DMS53 treated with DMSO at 0.1 percent for 48 hours (cell line): ENCODE measurements around the gene TRIM44.

ENCODE experiments used
- DNase-seq: peaks from one replicate; lab custom pipeline; 2025; ENCODE audit not compliant: unreplicated experiment; lab: John Stamatoyannopoulos, UW

Gene TRIM44, protein sequence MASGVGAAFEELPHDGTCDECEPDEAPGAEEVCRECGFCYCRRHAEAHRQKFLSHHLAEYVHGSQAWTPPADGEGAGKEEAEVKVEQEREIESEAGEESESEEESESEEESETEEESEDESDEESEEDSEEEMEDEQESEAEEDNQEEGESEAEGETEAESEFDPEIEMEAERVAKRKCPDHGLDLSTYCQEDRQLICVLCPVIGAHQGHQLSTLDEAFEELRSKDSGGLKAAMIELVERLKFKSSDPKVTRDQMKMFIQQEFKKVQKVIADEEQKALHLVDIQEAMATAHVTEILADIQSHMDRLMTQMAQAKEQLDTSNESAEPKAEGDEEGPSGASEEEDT

DNA sequence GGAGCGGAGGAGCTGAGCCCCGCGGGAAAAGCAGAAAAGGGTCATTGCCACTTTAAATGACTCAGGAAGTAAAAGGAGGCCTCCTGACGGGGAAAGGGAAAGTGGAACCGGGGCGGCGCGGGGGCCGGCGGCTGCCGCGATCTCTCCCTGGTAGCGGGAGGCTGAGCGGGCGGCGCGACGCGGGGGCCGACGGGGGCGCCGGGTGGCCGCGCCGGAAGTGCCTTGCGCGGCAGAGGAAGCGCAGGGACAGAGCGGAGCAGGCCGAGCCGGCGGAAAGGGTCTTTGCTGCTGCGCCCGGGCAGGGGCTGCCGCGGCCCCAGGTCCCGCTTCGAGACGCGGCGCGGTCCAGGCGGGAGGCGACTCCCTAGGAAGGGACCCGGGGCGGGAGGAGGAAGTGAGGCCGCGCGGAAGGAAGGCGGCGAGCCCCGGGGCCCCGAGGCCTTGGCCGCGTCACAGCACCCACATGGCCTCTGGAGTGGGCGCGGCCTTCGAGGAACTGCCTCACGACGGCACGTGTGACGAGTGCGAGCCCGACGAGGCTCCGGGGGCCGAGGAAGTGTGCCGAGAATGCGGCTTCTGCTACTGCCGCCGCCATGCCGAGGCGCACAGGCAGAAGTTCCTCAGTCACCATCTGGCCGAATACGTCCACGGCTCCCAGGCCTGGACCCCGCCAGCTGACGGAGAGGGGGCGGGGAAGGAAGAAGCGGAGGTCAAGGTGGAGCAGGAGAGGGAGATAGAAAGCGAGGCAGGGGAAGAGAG, at the start of gene TRIM44:
Gene TRIM44, plus strand, starts transcription at position 127 of the 759 bp plus-strand sequence. Its CDS starts 337 bp downstream, at position 464.
- peak; percentile 53 for DNase-seq

DNA sequence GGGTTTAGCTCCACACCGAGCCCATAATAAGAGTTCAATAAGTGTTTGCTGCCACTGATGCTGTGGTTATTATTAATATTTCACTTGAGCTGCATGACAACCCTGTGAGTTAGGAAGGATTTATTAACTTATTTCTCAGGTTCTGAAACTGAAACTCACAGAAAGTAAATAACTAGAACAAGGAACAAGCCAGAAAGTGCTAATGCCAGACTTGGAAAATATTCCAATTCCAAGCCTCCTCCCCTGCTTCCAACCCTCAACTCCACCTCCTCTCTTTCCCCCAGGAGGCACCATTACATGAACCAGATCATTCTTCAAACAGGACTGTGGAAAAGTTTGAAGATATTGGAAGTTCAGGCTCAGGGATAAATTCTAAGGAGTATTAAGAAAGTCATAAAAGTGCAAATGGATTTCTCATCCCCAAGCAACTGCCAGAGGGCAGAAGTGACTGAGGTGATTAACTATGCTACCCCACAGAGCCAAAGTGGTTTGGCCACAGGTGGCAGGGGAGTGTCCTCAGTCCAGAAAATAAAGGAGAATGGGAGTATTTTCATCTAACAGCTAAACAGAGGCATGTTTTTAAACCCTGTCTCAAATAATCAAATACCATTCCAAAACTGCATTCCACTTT, 47.5 kb upstream of the TRIM44 start:
- DNase-seq: no peak

DNA sequence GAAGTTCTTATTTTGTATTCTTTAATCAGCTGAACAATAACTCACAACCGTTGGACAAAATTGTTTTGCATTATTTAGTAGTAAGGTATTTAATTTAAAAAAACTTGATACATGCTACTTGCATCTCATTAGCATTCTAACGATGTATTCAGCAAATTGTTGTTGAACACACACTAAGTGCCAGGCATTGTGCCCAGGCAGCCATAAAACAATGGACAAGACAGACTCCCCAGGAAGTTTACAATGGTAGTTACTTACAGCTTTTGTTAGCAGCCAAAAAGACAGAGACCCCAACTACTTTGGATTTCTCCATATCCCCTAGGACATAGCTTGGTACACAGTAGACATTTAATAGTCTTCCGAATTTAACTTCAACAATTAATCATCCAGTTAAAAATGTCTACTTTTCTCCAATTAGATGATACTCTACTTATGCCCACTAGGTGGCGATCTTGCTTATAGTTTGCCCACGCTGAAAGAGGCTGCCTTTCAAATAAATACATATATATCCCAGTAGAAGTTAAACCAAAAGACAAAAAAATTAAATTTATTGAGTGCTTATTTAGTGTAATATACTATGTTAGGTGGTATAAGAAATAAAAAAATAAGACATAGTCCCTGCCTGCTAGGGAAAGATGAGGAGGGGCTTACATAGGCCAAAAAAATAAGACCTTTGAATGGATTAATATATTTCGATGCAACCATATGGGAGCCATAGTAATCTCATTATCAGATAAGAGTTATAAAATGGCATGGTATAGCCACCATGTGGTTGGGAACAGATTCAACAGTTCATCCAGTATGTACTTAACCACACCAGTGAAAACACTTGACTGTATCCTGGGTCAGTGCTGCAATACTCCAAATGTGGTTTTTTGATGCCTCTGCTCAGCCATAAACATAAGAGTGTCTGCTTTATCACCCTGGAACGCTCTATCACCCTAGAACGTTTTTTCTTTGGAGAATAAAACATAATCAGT, 46.4 kb upstream of the TRIM44 start:
- DNase-seq: peak; percentile 37

DNA sequence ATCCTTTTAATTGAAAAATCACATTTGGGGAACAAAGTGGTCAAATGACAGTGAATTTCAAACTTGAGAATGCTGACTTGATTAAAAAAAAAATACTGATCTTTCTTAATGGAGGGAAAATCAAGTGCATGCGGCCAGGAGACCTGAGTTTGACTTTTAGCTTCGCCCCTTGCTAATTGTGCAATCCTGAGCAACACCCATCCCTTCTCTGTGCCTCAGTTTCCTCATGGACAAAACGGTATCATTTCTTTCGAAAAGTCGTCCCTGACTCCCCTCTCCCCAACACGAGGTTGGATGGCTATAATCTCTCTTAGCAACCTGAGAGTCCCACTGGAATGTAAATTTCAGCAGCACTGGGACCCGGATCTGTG, 45.3 kb upstream of the TRIM44 start:
- no peak for DNase-seq

DNA sequence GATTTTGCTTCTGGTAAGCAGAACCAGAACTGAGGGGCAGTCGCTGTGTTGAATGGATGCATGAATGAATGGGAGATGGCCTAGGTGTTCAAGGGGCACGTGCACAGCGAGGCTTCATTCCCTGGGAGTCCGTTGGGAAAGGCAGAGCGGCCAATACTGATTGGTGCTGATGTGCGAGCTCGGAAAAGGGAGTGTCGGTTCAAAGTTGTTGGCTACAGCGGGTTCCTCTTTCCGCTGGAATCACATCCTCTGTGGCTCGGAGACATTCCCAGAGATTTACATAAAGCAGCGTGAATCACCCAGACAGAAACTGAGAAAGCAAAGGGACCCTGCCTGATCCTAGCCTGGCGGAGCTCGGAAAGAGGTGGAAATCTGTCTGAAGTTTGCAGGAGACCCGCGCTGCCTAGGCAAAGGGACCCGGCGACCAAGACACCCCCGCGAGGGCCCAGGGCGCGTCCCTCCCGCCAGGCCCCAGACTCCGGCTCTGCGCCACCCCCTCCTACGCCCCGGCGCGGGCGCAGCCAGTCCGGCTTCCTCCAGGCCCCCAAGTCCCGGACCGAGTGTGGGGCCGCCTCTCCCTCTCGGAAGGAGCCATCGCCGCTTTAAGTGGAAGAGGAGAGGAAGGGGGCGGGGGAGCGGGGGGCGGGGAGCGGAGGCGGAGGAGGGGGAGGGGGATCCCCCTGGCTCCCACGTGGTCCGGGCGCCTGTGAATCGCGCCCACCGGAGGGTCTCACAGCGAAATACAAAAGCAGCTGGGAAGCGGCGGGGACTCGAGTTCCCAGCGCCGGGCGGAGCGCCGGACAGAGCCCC, 44.7 kb upstream of the TRIM44 start, which contains the start of gene FJX1:
Gene FJX1, plus strand, starts transcription at position 774 of the 810 bp plus-strand sequence. CDS start 177 bp downstream, outside the sequence.
- peak; percentile 13 for DNase-seq

DNA sequence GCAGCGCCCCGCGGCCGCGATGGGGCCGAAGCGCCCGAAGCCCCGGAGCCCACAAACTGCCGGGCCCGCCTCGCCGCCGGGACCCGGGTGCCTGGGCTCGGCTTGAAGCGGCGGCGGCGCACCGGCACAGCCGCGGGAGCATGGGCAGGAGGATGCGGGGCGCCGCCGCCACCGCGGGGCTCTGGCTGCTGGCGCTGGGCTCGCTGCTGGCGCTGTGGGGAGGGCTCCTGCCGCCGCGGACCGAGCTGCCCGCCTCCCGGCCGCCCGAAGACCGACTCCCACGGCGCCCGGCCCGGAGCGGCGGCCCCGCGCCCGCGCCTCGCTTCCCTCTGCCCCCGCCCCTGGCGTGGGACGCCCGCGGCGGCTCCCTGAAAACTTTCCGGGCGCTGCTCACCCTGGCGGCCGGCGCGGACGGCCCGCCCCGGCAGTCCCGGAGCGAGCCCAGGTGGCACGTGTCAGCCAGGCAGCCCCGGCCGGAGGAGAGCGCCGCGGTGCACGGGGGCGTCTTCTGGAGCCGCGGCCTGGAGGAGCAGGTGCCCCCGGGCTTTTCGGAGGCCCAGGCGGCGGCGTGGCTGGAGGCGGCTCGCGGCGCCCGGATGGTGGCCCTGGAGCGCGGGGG, 44.0 kb upstream of the TRIM44 start:
- DNase-seq: no peak

DNA sequence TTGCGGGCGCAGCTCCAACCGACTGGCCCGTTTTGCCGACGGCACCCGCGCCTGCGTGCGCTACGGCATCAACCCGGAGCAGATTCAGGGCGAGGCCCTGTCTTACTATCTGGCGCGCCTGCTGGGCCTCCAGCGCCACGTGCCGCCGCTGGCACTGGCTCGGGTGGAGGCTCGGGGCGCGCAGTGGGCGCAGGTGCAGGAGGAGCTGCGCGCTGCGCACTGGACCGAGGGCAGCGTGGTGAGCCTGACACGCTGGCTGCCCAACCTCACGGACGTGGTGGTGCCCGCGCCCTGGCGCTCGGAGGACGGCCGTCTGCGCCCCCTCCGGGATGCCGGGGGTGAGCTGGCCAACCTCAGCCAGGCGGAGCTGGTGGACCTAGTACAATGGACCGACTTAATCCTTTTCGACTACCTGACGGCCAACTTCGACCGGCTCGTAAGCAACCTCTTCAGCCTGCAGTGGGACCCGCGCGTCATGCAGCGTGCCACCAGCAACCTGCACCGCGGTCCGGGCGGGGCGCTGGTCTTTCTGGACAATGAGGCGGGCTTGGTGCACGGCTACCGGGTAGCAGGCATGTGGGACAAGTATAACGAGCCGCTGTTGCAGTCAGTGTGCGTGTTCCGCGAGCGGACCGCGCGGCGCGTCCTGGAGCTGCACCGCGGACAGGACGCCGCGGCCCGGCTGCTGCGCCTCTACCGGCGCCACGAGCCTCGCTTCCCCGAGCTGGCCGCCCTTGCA, 43.3 kb upstream of the TRIM44 start:
- peak; percentile 20 for DNase-seq

DNA sequence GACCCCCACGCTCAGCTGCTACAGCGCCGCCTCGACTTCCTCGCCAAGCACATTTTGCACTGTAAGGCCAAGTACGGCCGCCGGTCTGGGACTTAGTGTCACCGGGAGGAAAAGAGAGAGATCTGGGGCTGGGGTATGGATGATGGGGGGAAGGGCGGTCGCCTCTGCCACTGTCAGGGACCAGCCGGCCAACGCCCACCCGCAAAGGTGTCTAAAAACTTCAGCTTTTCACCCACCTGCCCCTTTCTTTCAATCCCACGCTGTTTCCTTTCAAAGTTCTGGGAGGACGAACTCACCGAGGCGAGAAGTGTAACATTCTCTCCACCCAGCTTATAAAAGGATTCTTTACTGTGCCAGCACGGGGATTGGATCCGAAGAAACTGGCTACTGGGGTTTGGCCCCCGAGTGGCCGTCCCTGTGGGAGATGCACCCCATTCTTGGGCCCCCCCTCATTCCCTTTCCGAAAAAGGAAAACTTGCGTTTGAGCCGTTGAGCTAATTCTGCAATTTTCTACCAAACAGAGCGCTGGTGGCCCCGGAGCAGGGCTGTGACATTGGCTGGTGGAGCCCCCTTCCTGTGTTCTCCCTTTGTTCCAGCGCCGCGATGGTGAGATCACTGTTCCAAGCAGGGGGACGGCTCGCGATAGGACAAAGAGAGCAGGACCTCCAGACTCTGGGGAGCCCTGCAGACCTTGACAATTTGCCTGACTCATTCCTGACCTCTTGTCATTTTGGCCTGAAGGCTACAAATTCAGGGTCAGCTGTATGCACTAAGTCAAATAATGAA, 42.5 kb upstream of the TRIM44 start:
- peak; percentile 1 for DNase-seq

DNA sequence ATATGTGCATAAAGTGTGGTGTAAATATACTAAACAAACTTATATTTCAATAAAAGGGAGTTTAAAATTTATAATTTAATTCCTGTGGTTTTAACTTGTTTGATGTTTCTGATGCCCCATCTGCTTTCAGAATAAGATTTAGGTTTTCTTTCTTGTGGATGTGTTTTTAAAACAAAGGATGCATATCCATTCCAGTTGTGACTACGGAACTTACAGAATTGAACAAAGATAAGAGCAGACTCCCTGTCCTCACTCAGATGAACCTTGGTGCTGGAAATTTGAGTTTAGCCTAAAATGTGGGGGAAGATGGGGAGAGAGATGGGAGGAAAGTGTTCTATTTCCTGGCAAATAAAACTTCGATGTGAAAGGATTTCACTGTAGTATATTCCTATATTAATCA, 41.8 kb upstream of the TRIM44 start:
- no peak for DNase-seq

DNA sequence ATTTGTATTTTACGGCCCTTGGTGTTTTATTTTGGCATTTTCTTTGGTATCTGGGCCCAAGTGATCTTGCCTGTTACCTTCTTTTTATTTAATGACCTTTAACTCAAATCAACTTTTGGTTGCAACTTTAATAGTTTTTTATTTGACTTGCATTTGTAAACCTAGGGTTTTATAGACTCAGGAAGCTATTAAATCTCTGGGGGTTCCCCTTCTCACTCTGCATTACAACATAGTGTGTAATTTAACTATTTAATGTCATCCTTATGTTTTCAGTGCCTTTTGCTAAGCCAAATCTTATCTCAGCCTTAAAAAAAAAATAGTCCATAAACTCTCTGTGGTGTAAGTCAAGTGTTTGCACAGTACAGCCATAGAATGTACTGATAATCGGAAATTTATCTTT, 41.0 kb upstream of the TRIM44 start:
- DNase-seq: no peak

DNA sequence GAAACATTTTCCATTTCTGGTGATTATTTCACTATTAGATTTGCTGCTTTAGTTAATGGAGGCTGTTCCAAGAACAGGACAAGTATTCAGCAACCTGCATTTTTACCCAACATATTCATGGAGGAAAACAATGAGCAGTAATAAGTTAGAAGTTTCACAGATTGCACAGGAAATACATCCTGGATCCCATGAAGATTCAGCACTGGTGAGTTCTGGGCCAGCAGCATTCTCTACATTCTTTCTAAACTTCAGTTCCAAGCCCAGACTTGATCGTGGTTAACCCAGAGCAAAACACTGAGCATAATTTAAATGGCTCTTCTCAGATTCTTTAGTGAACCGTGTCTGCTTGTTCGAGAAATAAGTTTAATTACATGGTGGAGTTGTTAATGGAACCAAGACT, 40.5 kb upstream of the TRIM44 start:
- DNase-seq: no peak

DNA sequence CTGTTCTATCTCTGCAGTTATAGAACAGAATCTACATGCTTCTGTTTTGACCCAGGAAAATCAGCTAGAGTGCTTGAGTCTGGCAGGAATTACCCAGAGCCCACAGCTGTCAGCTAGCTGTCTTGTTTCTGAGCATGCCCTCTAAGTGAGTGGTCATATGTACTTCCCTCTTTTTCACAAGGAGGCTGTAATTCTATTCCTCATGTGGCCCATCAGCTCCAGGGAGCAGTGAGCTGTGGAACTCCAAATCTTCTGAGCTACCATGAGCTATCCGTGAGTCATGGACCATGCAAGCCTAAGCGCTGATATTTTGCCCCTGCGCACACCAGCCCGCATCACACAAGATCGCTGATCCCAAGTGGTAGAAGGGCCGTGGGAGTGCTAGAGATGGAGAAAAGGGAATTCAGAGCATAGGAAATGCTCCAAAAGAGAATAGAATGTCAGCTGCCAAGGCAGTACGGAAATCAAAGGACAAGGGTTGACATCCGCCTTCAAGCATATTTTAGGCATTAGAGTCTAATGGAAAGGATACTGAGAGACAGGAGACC, 38.9 kb upstream of the TRIM44 start:
- DNase-seq: no peak

DNA sequence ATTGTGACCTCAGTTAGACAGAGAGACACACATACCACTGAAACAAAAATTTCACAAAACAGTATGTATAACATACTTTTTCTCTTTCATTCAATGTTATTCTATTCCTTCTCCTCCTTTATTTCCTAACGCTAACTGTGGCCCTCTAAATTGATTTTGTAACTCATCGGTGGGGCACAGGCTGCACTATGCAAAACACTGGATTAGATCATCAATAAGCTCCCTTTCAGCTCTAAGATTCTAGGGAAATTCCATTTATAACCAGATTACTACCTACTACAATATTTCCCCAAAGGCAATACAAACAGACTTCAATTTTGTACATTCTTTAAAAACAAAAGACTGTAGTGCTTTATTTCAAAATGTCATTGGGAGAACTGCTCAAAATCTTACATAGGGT, 38.3 kb upstream of the TRIM44 start:
- DNase-seq: no peak

DNA sequence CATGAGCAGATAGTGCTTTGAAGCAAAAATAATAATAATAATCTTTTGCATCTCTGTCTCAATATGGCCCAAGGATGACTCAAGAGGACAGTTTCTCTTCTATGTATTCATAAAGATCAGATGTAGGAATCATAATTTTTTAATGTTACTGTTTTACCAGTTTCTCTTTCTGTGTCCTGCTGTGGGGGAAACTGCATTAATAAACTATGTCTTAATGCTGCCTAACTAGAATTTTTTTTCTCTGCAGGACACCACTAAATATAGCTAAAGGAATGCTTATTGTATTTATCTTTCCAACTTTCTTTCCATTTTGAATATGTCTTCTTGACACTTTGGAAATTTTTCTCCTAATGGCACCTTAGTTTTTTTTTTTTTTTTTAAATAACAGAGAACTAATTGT, 37.8 kb upstream of the TRIM44 start:
- no peak for DNase-seq

DNA sequence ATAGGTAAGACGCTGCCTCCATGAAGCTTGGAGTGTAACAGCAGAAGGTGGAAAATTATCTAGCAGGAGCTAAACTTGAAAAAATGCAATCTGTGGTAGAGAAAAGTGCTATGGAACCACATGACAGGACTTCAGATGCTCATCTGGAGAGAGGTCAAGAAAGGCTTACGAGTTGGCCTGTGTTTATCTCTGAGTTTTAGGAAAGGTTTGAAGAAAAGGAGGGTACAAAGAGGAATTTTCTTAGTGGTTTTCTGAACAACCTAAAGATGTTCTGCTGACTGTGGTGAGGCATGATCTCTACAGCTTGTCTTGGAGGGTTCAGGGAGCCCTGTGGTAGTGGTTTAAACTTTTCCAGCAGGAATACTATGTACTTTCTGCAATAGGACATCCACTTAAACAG, 36.1 kb upstream of the TRIM44 start:
- no peak for DNase-seq

DNA sequence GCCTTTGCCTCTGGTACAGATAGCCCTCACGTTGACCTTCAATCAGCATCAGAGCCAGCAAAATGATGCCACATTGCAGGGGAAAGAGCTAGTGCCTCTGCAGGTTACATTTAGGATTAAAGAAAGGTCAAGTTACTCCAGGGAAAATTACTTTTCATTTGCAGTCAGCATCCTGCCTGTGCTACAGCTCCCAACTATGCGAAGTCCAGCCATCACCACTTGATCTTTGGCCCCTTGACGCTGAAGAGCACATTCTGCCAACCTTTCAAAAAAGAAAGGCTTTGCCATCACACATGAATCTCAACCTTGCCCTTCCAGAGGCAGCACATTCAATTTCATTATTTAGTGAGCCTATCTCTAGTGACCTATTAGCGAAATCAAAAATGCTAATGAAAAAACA, 33.1 kb upstream of the TRIM44 start:
- no peak for DNase-seq

DNA sequence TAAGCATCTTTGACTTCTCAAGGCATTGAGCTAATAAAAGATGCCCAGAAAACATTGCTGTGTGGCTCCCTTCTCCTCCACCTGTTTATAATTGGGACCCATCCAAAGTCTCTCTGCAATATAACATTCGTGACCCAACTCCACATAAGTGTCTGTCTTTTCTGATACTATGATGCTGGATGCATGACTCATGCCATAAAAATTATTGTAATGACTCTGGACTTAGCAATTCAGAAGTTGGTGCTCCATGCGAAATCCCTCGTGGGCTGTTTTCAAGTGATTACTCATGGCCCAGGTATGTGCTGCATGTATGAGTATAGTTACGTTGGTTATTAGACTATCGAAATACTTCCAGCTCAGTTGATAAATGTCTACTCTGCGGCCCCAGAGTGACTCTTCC, 32.7 kb upstream of the TRIM44 start:
- no peak for DNase-seq

DNA sequence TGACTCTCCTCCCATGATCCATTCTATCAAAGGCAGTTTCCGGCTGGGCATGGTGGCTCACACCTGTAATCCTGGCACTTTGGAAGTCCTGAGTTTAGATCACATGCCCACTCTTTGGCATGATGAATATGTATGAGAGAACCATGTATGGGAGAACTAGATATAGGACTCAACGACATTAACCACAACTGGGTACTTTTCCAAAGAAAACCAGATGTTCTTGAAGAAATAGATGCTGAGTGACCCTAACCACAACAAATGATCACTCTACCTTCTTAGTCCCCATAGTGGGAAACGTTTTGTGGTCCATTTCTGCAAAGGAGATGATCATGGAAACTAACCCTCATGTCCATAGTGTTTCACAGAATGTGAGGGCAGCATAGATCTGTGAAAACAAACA, 30.7 kb upstream of the TRIM44 start:
- DNase-seq: no peak
